ENCODE data around the gene HES4. TPM values are rescaled to one million over a fixed set of nuclear protein-coding genes. Genes with fewer than 3 reads are reported as not detected.
"Not testable (repeated sequence)": the region's sequence is repeated elsewhere in the genome, so short reads cannot be mapped to it uniquely, and the experiment has no call there.

The HES4 gene
- total and polyA plus RNA-seq, 2 donors (not counting 1 experiment from before 2014, with no cell fraction given): 0.49 to 2.0 TPM

- no peak overlapping the region for H3K27ac ChIP-seq (ENCODE audit: insufficient read depth, low read length)
- DNase-seq (ENCODE audit: low read depth in 2 of 2): no peak
- H3K9me3 ChIP-seq (ENCODE audit: control insufficient read depth, insufficient read depth, low read depth, low read length): no peaks in the 10 kb centered on the region
- H3K4me2 ChIP-seq (ENCODE audit: extremely low read depth, insufficient read depth, low read length): no peak overlapping the region
- no peak overlapping the region for H2AFZ ChIP-seq (ENCODE audit: low read length)
- H3K27me3 ChIP-seq (ENCODE audit: control insufficient read depth, insufficient read depth, low read length): peaks cover 2% of the 10 kb centered on the region
- no peaks in the 10 kb centered on the region for H3K36me3 ChIP-seq (ENCODE audit: control insufficient read depth, insufficient read depth, low read length)
- no peaks in the 10 kb centered on the region for H4K20me1 ChIP-seq (ENCODE audit: control insufficient read depth, extremely low read depth, insufficient read depth, low read length)
- H3K9ac ChIP-seq (ENCODE audit: insufficient read depth, low read length): no peak overlapping the region
- H3K4me1 ChIP-seq (ENCODE audit: control insufficient read depth, extremely low read depth, insufficient read depth, low read length): no peaks in the 10 kb centered on the region
- no peaks in the 10 kb centered on the region for H3K79me2 ChIP-seq (ENCODE audit: control insufficient read depth, insufficient read depth, low read length)
- TF ChIP-seq CTCF (conservative IDR thresholded peaks at IDR 0.05 in 1 of 2, IDR thresholded peaks at IDR 0.05 in 1 of 2; ENCODE audit: low read depth in 1 of 2, low read length in 2 of 2) (no peak), EZH2 (IDR thresholded peaks at IDR 0.05; ENCODE audit: low read length, missing control alignments) (no peak)
- no peak overlapping the region for H3K4me3 ChIP-seq (replicated peaks in 1 of 4; ENCODE audit: control extremely low read depth in 1 of 4, insufficient read depth in 1 of 4, low read depth in 3 of 4, low read length in 4 of 4)
Observed at GRCh38 chr1:978835-979743, 20.8 kb downstream of the HES4 start.

GRCh38 chr1:978069-978834 lies 21.6 kb downstream of the HES4 start:
- H3K4me3 ChIP-seq (replicated peaks in 1 of 4; ENCODE audit: control extremely low read depth in 1 of 4, insufficient read depth in 1 of 4, low read depth in 3 of 4, low read length in 4 of 4): no peak overlapping the region
- no peaks in the 10 kb centered on the region for H3K4me1 ChIP-seq (ENCODE audit: control insufficient read depth, extremely low read depth, insufficient read depth, low read length)
- no peaks in the 10 kb centered on the region for H3K9me3 ChIP-seq (ENCODE audit: control insufficient read depth, insufficient read depth, low read depth, low read length)
- peaks cover 2% of the 10 kb centered on the region for H3K27me3 ChIP-seq (ENCODE audit: control insufficient read depth, insufficient read depth, low read length)
- no peak overlapping the region for H3K4me2 ChIP-seq (ENCODE audit: extremely low read depth, insufficient read depth, low read length)
- no peak for DNase-seq (ENCODE audit: low read depth in 2 of 2)
- TF ChIP-seq EZH2 (IDR thresholded peaks at IDR 0.05; ENCODE audit: low read length, missing control alignments) (no peak), CTCF (conservative IDR thresholded peaks at IDR 0.05 in 1 of 2, IDR thresholded peaks at IDR 0.05 in 1 of 2; ENCODE audit: low read depth in 1 of 2, low read length in 2 of 2) (no peak)
- no peaks in the 10 kb centered on the region for H3K79me2 ChIP-seq (ENCODE audit: control insufficient read depth, insufficient read depth, low read length)
- no peak overlapping the region for H2AFZ ChIP-seq (ENCODE audit: low read length)
- H3K36me3 ChIP-seq (ENCODE audit: control insufficient read depth, insufficient read depth, low read length): no peaks in the 10 kb centered on the region
- H4K20me1 ChIP-seq (ENCODE audit: control insufficient read depth, extremely low read depth, insufficient read depth, low read length): no peaks in the 10 kb centered on the region
- H3K9ac ChIP-seq (ENCODE audit: insufficient read depth, low read length): no peak overlapping the region
- H3K27ac ChIP-seq (ENCODE audit: insufficient read depth, low read length): no peak overlapping the region

GRCh38 chr1:976791-977190 lies 23.1 kb downstream of the HES4 start:
- not testable (repeated sequence) for DNase-seq (ENCODE audit: low read depth in 2 of 2); H3K4me1 ChIP-seq (ENCODE audit: control insufficient read depth, extremely low read depth, insufficient read depth, low read length); H3K27me3 ChIP-seq (ENCODE audit: control insufficient read depth, insufficient read depth, low read length); H3K9ac ChIP-seq (ENCODE audit: insufficient read depth, low read length); H3K79me2 ChIP-seq (ENCODE audit: control insufficient read depth, insufficient read depth, low read length); H3K4me2 ChIP-seq (ENCODE audit: extremely low read depth, insufficient read depth, low read length); H3K9me3 ChIP-seq (ENCODE audit: control insufficient read depth, insufficient read depth, low read depth, low read length); H2AFZ ChIP-seq (ENCODE audit: low read length); H3K36me3 ChIP-seq (ENCODE audit: control insufficient read depth, insufficient read depth, low read length); H3K27ac ChIP-seq (ENCODE audit: insufficient read depth, low read length); H3K4me3 ChIP-seq (replicated peaks in 1 of 4; ENCODE audit: control extremely low read depth in 1 of 4, insufficient read depth in 1 of 4, low read depth in 3 of 4, low read length in 4 of 4); H4K20me1 ChIP-seq (ENCODE audit: control insufficient read depth, extremely low read depth, insufficient read depth, low read length)

Measured in fibroblast of lung (primary cell).